Keratinocyte (primary cell): ENCODE measurements around the gene ADAMTS2.

ENCODE experiments used
- CTCF ChIP-seq, 3 experiments: IDR thresholded peaks in 1 of 3; conservative IDR thresholded peaks in 1 of 3; optimal IDR thresholded peaks in 1 of 3; 2 replicates in 2 of 3; 3 replicates in 1 of 3; pipeline versions ENCODE3 to v1.5.1; 2011; ENCODE audit warnings: low read length in 3 of 3, mild to moderate bottlenecking in 3 of 3, moderate library complexity in 2 of 3, control low read depth in 1 of 3, inconsistent platforms in 1 of 3; ENCODE audit not compliant: insufficient read depth in 2 of 3; ENCODE audit errors: extremely low read depth in 1 of 3
- EZH2 ChIP-seq: IDR thresholded peaks from one replicate; pipeline ENCODE4 v1.6.1; 2012; ENCODE audit warnings: inconsistent platforms, mild to moderate bottlenecking, low read length, moderate library complexity

GRCh38 chr5:179151286-179152118 lies 193.8 kb downstream of the ADAMTS2 start:
- no peak for TF ChIP-seq CTCF (optimal IDR thresholded peaks at IDR 0.05 in 1 of 3, IDR thresholded peaks at IDR 0.05 in 1 of 3, conservative IDR thresholded peaks at IDR 0.05 in 1 of 3; ENCODE audit: extremely low read depth in 1 of 3, insufficient read depth in 2 of 3, low read length in 3 of 3)
- TF ChIP-seq EZH2 = no peak
